GM19328 (cell line): ENCODE results near the gene SIGLEC10.
"Not testable (repeated sequence)": the region's sequence is repeated elsewhere in the genome, so short reads cannot be mapped to it uniquely, and the experiment has no call there.

Experiments
- ATAC-seq: cut with Tn5 transposase; IDR thresholded peaks from one replicate; pipeline ENCODE4 v1.9.1; 2021; ENCODE audit warnings: mild to moderate bottlenecking, moderate library complexity; ENCODE audit not compliant: unreplicated experiment

SIGLEC10 gene

GRCh38 chr19:51397453-51397852 is 20.0 kb downstream of the SIGLEC10 start:
- ATAC-seq: not testable (repeated sequence)

- no peak for ATAC-seq
Observed at GRCh38 chr19:51396175-51396574, 21.3 kb downstream of the SIGLEC10 start.

- peak; percentile 75 for ATAC-seq
Observed at GRCh38 chr19:51394050-51394836, 23.2 kb downstream of the SIGLEC10 start.

- no peak for ATAC-seq
Observed at GRCh38 chr19:51392701-51393100, 24.7 kb downstream of the SIGLEC10 start.

GRCh38 chr19:51391073-51391611 is 26.3 kb downstream of the SIGLEC10 start:
- no peak for ATAC-seq

- ATAC-seq: no peak
Observed at GRCh38 chr19:51389143-51389542, 28.3 kb downstream of the SIGLEC10 start.

- ATAC-seq: no peak
Observed at GRCh38 chr19:51387924-51388389, 29.5 kb downstream of the SIGLEC10 start, which contains the start of gene LIM2. Gene LIM2, minus strand, starts transcription at chr19:51387974. Its CDS starts 531 bp downstream, at chr19:51387443.

GRCh38 chr19:51386882-51387520 is 30.4 kb downstream of the SIGLEC10 start:
- ATAC-seq: no peak

- ATAC-seq: no peak
Observed at GRCh38 chr19:51382004-51382403, 35.4 kb downstream of the SIGLEC10 start.

GRCh38 chr19:51380379-51380778 is 37.1 kb downstream of the SIGLEC10 start:
- ATAC-seq: no peak

GRCh38 chr19:51377422-51377821 is 40.0 kb downstream of the SIGLEC10 start:
- ATAC-seq: no peak

- no peak for ATAC-seq
Observed at GRCh38 chr19:51375504-51376221, 41.8 kb downstream of the SIGLEC10 start.

- ATAC-seq: no peak
Observed at GRCh38 chr19:51372649-51373504, 44.6 kb downstream of the SIGLEC10 start, which contains the start of gene NKG7. Gene NKG7, minus strand, starts transcription at chr19:51372654. Its CDS starts 119 bp downstream, at chr19:51372535.

- no peak for ATAC-seq
Observed at GRCh38 chr19:51372021-51372648, 45.3 kb downstream of the SIGLEC10 start.

- no peak for ATAC-seq
Observed at GRCh38 chr19:51371186-51371690, 46.2 kb downstream of the SIGLEC10 start.

GRCh38 chr19:51370230-51370629 is 47.2 kb downstream of the SIGLEC10 start:
- ATAC-seq: no peak

- ATAC-seq: no peak
Observed at GRCh38 chr19:51368366-51369282, 48.8 kb downstream of the SIGLEC10 start, which contains the start of gene CLDND2. Gene CLDND2, minus strand, starts transcription at chr19:51369003. Its CDS starts 426 bp downstream, at chr19:51368577.
